ENCODE measurements around the gene BCL2A1.

The BCL2A1 gene

GRCh38 chr15:79962178-79962577 is 8.8 kb downstream of the BCL2A1 start:
- DNase-seq (ENCODE audit: low read depth, low spot score): no peak
- H3K4me3 ChIP-seq (ENCODE audit: low read depth, low read length): no peak overlapping the region
- in situ Hi-C loops (cut with HindIII; ENCODE audit: low sequenced_read_pairs): no loop called here
- TF ChIP-seq, protein P1, sequence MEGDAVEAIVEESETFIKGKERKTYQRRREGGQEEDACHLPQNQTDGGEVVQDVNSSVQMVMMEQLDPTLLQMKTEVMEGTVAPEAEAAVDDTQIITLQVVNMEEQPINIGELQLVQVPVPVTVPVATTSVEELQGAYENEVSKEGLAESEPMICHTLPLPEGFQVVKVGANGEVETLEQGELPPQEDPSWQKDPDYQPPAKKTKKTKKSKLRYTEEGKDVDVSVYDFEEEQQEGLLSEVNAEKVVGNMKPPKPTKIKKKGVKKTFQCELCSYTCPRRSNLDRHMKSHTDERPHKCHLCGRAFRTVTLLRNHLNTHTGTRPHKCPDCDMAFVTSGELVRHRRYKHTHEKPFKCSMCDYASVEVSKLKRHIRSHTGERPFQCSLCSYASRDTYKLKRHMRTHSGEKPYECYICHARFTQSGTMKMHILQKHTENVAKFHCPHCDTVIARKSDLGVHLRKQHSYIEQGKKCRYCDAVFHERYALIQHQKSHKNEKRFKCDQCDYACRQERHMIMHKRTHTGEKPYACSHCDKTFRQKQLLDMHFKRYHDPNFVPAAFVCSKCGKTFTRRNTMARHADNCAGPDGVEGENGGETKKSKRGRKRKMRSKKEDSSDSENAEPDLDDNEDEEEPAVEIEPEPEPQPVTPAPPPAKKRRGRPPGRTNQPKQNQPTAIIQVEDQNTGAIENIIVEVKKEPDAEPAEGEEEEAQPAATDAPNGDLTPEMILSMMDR (IDR thresholded peaks at IDR 0.05; ENCODE audit: low read depth, low read length): no peak

- TF ChIP-seq, protein P1 (IDR thresholded peaks at IDR 0.05; ENCODE audit: low read depth, low read length): no peak
- in situ Hi-C loops (cut with HindIII; ENCODE audit: low sequenced_read_pairs): no loop called here
- no peak for DNase-seq (ENCODE audit: low read depth, low spot score)
- no peak overlapping the region for H3K4me3 ChIP-seq (ENCODE audit: low read depth, low read length)
These were observed 10.3 kb downstream of the BCL2A1 start for GRCh38 chr15:79960502-79961212.

DNA sequence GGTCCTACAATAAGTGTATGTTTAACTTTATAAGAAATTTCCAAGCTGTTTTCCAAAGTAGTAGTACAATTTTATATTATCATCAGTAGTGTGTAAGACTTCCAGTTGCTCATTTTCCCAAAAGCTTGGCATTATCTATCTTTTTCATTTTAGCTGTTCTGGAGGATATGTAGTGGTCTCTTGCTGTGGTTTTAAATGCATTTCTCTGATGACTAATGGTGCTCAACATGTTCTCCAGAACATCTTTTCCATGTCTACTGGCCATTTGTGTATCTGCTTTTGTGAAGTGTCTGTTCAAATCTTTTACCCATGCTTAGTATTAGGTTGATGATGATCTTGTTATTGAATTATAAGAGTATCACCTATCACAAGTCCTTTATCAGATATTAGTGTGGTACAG is 13.3 kb downstream of the BCL2A1 start:
- TF ChIP-seq, protein P1 (IDR thresholded peaks at IDR 0.05; ENCODE audit: low read depth, low read length): no peak
- H3K4me3 ChIP-seq (ENCODE audit: low read depth, low read length): no peak overlapping the region
- in situ Hi-C loops (cut with HindIII; ENCODE audit: low sequenced_read_pairs): no loop called here
- DNase-seq (ENCODE audit: low read depth, low spot score): no peak

DNA sequence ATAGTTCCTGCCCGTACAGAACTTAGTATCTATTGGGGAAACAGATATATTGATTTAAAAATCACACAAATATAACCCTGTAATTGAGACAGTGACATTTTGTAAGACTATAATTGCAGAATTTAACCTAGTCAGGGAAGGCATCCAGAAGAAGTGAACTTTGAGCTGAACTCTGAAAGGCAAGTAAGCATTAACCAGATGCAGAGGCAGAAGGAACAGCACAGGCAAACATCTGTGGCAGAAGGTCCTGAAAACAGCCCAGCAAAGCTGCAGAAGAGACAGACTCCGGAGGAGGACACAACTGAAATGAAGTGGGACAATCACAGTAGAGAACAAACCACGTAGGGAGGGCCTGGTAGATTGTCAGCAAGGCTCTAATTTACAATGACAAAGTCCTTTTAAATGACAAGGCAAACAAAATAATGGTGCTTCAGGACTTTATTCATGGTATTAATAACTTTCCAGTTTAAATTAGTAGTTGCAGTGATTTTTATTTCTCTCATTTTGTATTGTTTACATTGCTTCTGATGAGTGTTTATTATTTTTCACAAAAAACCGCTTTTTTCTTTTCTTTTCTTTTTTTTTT is 14.5 kb downstream of the BCL2A1 start:
- TF ChIP-seq, protein P1 (IDR thresholded peaks at IDR 0.05; ENCODE audit: low read depth, low read length): no peak
- H3K4me3 ChIP-seq (ENCODE audit: low read depth, low read length): no peak overlapping the region
- in situ Hi-C loops (cut with HindIII; ENCODE audit: low sequenced_read_pairs): no loop called here
- DNase-seq (ENCODE audit: low read depth, low spot score): no peak

GRCh38 chr15:79954661-79955060 is 16.3 kb downstream of the BCL2A1 start:
- in situ Hi-C loops (cut with HindIII; ENCODE audit: low sequenced_read_pairs): no loop called here
- DNase-seq (ENCODE audit: low read depth, low spot score): no peak
- TF ChIP-seq, protein P1 (IDR thresholded peaks at IDR 0.05; ENCODE audit: low read depth, low read length): no peak
- H3K4me3 ChIP-seq (ENCODE audit: low read depth, low read length): no peak overlapping the region

DNA sequence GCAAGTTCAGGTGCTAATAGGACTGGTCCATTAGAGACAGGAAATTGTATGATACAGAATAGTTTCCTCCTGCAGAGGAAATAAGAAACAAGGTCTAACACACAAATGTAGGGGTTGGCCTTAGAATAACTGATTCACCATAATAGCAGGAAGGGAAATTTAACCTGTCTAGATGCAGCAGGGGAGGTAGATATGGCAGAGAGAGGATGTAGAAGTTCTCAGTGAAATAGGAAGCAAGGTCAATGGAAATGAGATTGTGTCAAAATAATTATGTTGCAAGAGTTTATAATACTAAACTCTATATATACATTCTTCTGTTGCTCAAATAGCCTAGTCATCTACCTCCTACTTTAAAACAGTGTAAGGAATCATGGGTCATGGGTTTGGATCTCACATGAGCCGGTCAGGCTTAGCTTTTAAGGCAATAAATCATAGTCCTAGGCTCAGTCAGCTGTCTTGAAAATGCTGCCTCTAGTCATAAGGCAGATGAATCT is 17.0 kb downstream of the BCL2A1 start:
- TF ChIP-seq, protein P1 (IDR thresholded peaks at IDR 0.05; ENCODE audit: low read depth, low read length): no peak
- DNase-seq (ENCODE audit: low read depth, low spot score): no peak
- H3K4me3 ChIP-seq (ENCODE audit: low read depth, low read length): no peak overlapping the region
- in situ Hi-C loops (cut with HindIII; ENCODE audit: low sequenced_read_pairs): no loop called here
